ENCODE data around the gene MRPL41.

DNA sequence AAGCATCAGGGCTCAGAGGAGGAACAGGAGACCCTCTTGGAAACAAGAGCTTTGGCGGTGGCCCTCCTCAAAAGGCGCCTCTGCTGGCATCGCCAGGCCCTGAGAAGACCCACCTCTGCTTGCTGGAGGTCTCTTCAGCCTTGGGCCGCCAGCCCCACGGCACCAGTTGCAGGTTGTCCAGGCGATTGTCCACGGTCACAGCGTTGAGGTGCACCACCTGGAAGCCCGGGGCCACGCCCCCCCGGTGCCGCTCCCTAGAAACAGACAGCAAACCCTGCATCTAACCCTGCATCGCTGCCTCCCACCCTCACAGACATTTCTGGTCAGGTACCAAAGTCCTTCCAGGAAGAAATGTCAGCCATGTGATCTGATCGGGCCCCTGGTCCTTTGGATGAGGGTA is 35.2 kb downstream of the MRPL41 start:
- no peak for TF ChIP-seq POLR2AphosphoS5 (IDR thresholded peaks at IDR 0.05; ENCODE audit: low read depth, low read length)
- TF ChIP-seq TAF1 (IDR thresholded peaks at IDR 0.05; ENCODE audit: borderline replicate concordance, low read depth, low read length), result no peak

Measured in GM12892 (cell line).